Occipital lobe (tissue), 2 donors: Measurements from ENCODE around the gene GRIK3. TPM values are rescaled to one million over a fixed set of nuclear protein-coding genes. Genes with fewer than 3 reads are reported as not detected.
A peak's percentile ranks its signal among the peaks of the same experiment; 100 is the strongest.

Experiments used
- DNase-seq: peaks from one replicate; lab custom pipeline; 2025; lab: John Stamatoyannopoulos, UW
- total RNA-seq: library from RNA; depleted of rRNA; stranded (reverse); fragments of >200 nt; gene quantifications from one replicate; pipeline ENCODE4 v1.2.3, GENCODE V29; 2014

Gene GRIK3
- total RNA-seq, 1 donor from 2014 or later, result 32.0 TPM

DNA sequence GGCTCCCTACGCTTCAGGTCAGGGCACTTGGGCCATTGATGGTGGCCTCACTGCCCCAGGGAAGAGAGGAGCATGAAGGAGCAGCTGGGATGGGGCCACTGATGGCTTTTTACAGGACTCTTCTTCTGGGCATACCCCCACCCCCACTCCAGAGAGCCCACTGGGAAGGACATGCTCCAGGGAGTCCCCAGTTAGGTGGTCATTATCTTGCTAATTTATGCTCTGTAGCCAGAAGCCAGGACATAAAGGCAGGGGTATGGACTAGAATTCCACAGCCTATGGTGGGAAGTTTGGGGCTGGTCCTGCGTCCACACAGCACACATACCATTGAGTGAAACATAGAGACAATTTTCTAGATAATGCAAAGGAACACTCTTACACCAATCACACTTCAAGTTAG is 8.8 kb upstream of the GRIK3 start:
- no peak for DNase-seq

DNA sequence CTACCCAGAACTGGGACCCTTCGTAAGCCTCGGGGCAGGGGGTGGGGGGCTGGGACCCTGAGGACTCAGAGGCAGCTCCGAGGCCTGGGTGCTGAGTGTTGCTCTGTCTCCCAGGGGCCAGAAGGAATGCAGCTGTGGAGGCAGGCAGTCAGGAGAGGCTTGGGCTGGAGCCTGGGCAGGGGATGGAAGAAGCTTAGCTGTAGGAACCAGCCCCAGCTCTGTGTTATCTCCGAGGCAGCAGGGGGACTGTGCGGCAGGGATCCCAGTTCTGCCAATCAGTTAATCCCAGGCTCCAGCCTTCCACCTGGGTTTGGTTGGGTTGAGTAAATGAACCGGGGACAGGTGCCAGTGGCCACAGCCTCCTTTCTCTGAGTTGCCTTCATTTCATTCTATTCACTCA is 8.2 kb upstream of the GRIK3 start:
- no peak for DNase-seq

DNA sequence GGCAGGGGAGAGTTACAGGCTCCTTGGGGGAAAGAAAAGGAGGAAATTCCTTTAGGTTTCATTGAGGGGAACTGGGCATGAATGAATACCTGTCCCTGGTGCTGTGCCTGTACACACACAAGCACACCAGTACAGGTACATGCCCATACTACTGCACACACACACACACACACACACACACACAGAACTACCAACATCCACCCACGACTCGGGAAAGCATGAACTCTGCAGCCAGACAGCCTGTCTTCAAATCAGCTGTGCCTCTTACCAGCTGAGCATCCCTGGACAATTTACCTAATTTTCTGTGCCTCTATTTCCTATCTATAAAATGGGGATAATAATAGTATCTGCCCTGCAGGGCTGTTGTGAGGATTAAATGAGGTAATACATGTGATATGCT is 7.2 kb upstream of the GRIK3 start:
- no peak for DNase-seq

DNA sequence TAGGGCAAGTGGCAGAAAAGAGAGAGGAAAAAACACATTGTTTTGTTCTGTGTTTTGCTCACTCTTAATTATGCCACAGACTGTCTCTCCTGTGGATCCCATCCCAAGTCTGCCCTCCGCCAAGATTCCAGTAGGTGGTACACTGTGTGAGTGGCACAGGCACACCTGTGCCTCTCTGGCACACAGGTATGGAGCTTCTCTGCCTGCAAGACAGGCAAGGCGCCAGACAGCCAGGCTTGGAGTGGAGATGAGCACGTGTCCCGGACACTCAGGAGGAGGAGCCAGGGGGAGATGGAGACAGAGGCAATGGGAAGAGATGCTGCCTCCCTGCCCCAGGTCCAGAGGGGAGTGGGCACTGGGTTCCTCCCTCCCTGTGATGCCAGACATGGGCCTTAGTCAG is 6.5 kb upstream of the GRIK3 start:
- no peak for DNase-seq

DNA sequence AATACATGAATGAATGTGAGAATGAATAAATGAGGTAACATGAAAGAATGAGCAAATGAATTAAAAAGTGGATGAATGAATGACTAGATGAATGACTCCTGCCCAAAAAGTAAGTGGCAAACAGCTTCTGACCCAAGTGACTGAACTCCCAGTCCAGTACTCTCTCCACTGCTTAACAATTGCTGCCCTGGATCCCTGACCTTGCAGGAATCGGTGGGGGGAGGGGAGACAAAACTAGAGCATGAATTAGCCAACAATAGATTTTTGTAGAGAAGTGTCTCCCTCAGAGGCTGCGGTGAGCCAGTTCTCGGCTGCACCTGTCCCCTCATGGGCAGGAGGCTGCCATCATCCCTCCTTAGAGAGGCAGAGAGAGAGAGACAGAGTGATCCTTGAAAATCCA is 5.9 kb upstream of the GRIK3 start:
- DNase-seq, result no peak

DNA sequence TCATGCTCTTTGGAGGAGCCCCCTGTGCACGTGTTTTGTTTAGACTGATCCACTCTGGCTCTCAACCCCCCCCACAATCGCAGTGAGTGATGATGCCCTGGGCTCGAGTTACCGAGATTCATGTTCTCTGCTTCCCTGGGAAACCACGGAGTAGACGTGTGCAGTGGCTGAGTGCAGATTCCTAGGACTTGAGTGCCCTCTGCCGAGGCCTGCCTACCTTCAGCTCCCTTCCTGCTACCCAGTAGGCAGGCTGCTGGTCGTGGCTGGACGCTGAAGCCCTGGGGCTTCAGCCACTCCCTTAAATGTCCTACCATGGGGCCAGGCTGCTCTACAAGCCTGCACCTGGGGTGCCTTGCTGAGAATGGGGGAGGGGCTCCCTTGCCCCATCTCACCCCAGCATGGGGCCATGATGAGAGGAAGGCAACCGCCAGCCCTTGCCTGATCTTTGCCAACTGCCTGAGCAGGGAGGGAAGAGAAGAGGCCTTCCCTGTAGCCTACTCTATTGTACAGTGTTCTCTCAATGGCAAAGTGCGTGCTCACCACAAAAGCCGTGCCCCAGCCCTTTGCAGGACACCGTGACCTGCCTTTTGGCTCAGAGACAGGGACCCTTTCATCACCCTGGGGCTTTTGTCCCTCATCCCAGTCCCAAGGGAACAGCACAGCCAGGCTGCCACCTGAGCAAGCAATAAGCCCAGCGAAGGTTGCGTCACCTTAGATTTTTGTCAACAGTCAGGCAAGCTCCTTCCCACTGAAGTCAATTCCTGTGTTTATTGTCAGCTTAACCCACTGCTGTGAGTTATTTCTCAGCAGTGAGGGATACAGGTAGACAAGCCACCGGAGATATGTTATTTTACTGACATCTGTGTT is 4.1 kb upstream of the GRIK3 start:
- peak; percentile 63 for DNase-seq

- DNase-seq, result no peak
These were observed 3.4 kb upstream of the GRIK3 start for GRCh38 chr1:37037690-37038089.

GRCh38 chr1:37036667-37037053 is 2.3 kb upstream of the GRIK3 start:
- no peak for DNase-seq

- DNase-seq, result no peak
These were observed 1.7 kb upstream of the GRIK3 start for GRCh38 chr1:37035796-37036666.

GRCh38 chr1:37035014-37035691 is 838 bp upstream of the GRIK3 start:
- no peak for DNase-seq

- no peak for DNase-seq
These were observed 787 bp downstream of the GRIK3 start for GRCh38 chr1:37033355-37034101.

GRCh38 chr1:37032660-37033354 is 1.5 kb downstream of the GRIK3 start:
- DNase-seq, result no peak

GRCh38 chr1:37031871-37032270 is 2.4 kb downstream of the GRIK3 start:
- no peak for DNase-seq

GRCh38 chr1:37031429-37031828 is 2.9 kb downstream of the GRIK3 start:
- DNase-seq, result no peak

GRCh38 chr1:37028981-37029617 is 5.2 kb downstream of the GRIK3 start:
- no peak for DNase-seq

- no peak for DNase-seq
These were observed 12.8 kb downstream of the GRIK3 start for GRCh38 chr1:37021502-37021901.

- DNase-seq, result no peak
These were observed 13.6 kb downstream of the GRIK3 start for GRCh38 chr1:37020653-37021277.

DNA sequence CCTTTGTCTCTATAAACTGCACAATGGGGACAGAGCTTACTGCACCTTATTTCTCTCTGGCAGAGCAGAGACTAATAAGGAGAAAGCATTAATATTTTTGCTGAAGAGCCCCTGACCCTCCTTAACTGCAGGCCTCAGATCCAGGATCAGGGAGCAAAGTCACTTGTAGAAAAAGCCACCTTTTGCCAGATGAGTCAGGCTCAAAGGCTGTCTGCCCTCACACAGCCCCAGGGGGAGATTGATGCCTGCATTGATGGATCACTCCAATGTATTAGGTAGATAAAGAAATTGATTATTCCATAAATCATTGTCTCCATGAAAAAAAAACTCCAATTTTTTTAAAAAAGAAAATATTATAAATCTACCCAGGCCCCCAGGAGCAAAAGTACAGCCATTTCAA is 15.8 kb downstream of the GRIK3 start:
- DNase-seq, result no peak

GRCh38 chr1:37017720-37018119 is 16.6 kb downstream of the GRIK3 start:
- no peak for DNase-seq

GRCh38 chr1:37016121-37016520 is 18.2 kb downstream of the GRIK3 start:
- no peak for DNase-seq
